GM18507 (cell line): Measurements from ENCODE around the gene PAPPA2.
A peak's percentile ranks its signal among the peaks of the same experiment; 100 is the strongest.
"Not testable (repeated sequence)": the region's sequence is repeated elsewhere in the genome, so short reads cannot be mapped to it uniquely, and the experiment has no call there.

ENCODE experiments used
- DNase-seq: peaks from one replicate; pipeline ENCODE4 v3.0.0; 2011; ENCODE audit warnings: low read depth; ENCODE audit not compliant: insufficient read length; ENCODE audit errors: extremely low spot score
- FAIRE-seq: peaks from 2 replicates; lab custom pipeline; 2011; peaks lifted over from hg19 to GRCh38; lab: Jason Lieb, UNC

Gene PAPPA2

DNA sequence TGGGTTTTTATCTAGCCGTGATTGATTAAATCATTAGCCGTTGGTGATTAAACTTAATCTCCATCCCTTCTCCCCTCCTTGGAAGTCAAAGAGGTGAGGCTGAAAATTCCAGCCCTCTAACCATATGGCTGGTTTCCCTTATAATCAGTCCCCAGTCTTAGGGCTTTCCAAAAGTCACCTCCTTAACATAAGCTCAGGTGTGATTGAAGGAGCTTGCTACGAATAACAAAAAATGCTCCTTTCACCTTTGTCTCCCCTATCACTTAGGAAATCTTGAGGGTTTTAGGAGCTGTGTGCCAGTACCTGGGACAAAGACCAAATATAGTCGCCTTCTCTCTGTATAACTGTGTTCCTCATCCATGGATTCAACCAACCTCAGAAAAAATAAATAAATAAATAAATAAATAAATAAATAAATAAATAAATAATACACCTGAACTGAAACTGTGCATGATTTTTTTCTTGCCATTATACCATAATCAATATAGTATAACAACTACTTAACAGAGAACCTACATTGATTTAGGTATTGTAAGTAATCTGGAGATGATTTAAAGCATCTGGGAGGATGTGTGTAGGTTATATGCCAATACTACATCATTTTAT lies 82.2 kb downstream of the PAPPA2 start:
- DNase-seq (no peak), FAIRE-seq (no peak)

GRCh38 chr1:176546825-176547224 lies 83.8 kb downstream of the PAPPA2 start:
- DNase-seq (no peak), FAIRE-seq (no peak)

DNA sequence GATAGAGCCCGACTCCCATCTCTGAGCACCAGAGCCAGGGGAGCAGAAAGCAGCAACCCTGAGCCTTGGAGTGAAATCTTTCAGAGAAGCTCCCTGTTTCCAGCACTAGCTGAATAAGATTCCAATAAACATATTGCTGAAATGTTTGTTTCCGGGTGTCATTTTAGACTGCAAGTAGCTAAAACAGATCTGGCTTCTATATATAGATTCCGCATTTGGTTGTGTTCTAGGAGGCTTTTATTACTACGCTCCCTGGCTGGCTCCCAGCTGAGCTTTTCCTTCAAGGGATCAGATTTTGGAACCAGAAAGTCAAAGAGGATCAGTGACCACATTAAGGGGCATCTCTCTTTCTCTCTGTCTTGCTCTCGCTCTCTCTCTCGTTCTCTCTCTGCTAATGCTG lies 88.2 kb downstream of the PAPPA2 start:
- FAIRE-seq, result no peak
- no peak for DNase-seq

- DNase-seq (no peak), FAIRE-seq (no peak)
Measured at GRCh38 chr1:176552217-176552991, 89.4 kb downstream of the PAPPA2 start.

- FAIRE-seq (no peak), DNase-seq (no peak)
Measured at GRCh38 chr1:176552999-176553398, 90.0 kb downstream of the PAPPA2 start.

DNA sequence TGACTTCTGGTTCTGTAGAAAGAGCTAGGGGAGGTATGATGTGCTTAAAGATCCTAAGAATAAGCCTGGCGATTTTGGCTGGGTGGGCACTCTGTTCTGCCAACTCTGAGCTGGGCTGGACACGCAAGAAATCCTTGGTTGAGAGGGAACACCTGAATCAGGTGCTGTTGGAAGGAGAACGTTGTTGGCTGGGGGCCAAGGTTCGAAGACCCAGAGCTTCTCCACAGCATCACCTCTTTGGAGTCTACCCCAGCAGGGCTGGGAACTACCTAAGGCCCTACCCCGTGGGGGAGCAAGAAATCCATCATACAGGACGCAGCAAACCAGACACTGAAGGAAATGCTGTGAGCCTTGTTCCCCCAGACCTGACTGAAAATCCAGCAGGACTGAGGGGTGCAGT lies 93.3 kb downstream of the PAPPA2 start:
- DNase-seq (no peak), FAIRE-seq (no peak)

DNA sequence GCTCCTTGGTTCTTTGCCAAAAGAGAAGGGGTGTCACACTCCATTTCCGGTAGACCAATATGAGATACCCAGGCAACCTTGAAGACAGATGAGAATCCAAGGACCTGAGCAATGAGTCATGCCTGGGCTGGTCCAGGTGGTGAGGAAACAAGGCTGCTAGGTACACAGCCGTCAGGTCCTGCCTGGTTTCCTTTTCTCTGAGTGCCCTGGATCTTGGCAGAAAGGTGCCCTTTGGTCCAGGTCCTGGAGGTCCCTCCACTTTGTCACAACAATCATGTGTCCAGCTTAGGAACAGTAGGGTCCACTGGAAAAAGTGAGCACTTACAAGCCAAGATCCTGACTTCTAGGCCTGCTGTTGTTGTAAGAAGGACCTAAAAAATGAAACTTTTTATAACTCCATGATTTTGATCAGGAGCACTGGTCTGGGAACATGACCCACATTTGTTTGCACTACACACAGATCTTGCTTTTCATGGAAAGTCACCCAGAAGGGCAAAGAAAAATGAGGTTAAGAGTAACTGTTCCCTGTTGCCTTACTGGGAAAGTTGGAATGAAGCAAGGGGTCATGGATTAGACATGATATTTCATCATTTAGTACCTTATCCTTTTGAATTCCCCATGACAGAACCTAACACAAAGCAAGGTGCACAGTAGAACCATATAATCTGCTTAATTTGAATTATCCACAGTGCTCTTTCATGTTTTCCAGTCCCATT lies 94.7 kb downstream of the PAPPA2 start:
- DNase-seq (no peak), FAIRE-seq (no peak)

DNA sequence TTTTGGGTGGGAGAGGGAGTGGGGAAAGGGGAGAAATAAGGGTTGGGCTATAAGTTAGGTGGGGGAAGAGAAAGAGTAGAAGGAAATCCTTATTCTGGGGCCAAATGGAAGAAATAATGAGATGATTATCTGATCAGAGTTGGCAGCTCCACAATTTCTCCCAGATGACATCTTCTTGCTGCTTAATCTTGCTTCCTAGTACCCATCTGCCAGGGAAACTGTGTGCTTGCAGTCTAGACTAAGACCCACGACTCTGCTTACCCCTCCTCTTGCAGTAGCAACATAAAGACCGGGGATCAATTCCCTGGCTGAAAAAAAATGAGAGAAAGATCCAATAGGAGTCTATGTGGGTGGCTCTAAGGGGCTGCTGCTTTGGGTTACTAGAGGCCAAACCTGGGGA lies 95.6 kb downstream of the PAPPA2 start:
- DNase-seq, result no peak
- FAIRE-seq, result no peak

GRCh38 chr1:176559474-176559873 lies 96.5 kb downstream of the PAPPA2 start:
- no peak for FAIRE-seq
- no peak for DNase-seq

DNA sequence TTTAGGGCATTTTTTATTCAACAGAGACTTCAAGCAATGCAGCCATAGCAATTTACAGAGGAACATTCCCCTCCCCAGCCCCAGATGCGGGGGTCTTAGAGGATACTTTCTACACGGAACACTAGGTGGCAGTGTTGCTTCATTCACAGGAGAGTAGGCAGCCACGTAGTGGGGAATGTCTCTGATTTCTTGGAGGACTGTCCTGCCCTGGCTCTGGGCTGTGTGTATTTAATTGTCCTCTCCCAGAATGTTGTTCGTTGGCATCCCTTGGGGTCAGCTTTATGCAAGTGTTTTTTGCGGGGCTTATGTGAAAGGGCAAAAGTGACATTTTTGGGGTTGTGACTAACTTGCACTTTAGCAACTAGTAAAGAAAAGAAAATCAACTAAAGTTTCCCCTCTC lies 96.9 kb downstream of the PAPPA2 start:
- peak; percentile 75 for FAIRE-seq
- DNase-seq, result peak; percentile 28

DNA sequence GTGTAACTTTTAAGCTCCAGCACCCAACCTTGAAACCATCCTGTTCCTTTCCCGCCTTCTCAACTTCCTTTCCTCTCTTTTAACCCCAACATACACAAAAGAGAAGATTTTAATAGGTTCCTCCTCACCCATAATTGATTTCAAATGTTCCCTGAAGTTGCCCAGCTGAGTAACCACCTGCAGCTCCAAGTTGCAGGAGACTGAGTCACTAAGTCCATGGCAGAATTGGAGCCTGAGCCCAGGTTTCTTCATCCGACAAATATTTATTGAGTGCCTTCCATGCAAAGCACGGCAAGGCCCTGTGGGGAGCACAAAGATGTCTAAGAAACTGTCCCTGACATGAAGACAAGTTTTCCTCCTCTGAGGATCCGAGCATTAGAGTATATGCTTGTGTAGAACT lies 97.7 kb downstream of the PAPPA2 start:
- FAIRE-seq, result no peak

DNA sequence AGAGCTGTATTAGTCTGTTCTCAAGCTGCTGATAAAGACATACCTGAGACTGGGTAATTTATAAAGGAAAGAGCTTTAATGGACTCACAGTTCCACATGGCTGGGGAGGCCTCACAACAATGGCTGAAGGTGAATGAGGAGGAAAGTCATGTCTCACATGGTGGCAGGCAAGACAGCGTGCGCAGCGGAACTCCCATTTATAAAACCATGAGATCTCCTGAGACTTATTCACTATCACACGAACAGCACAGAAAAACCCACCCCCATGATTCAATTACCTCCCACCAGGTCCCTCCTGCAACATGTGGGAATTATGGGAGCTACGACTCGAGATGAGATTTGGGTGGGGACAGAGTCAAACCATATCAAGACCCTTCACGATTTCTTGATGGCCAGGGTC lies 98.8 kb downstream of the PAPPA2 start:
- not testable (repeated sequence) for FAIRE-seq, DNase-seq

More for the DNA sequence above, 97.7 kb downstream of the PAPPA2 start:
- DNase-seq, result no peak

DNA sequence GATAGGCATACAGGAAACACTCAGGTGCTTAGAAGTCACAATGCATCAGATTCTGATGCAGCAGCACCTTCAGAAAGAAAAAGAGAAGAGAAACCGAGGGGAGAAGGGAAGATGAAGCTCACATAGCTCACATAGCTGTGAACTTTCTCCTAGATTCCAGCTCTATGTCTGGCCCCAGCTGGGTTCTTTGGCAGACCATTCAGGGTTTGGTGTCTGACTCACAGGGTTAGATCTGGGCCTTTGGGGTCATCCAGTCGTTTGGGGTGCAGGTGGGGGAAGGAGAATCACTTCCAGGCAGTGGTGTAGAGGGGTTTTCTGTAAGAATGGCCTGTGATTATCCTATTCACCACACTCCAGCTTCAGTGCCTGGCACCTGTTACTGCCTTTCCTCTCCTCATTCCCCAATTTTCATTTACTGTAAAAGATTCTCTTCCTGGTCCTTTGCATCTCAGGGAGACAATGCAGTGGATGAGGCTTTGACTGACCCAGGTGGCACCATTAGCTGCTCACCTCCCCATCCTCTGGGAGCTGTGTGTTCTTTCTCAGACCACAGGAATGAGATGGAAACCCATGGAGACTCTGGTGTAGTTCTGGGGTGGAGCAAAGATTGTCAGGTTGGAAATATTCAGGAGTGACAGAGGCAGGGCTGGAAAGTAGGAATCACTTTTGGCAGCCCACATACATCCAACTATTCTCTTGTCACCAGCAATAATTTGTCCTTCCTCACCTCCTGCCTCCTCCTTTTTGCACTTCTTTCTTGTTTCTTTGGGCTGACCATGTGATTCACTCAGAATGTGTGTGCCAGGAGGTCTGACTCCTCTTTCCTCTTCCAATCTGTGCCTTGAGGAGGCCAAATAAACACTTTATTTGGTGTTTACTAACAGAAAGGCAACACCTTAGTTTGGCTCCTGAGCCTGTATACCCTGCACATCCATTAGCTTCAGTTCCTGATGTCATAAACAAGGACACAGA lies 103.3 kb downstream of the PAPPA2 start:
- DNase-seq (no peak), FAIRE-seq (no peak)

GRCh38 chr1:176567190-176567794 lies 104.3 kb downstream of the PAPPA2 start:
- FAIRE-seq (no peak), DNase-seq (no peak)

- FAIRE-seq (no peak), DNase-seq (no peak)
Measured at GRCh38 chr1:176568185-176568584, 105.2 kb downstream of the PAPPA2 start.

GRCh38 chr1:176574756-176575155 lies 111.8 kb downstream of the PAPPA2 start:
- DNase-seq, result no peak
- FAIRE-seq, result no peak

GRCh38 chr1:176575991-176576390 lies 113.0 kb downstream of the PAPPA2 start:
- no peak for FAIRE-seq

DNA sequence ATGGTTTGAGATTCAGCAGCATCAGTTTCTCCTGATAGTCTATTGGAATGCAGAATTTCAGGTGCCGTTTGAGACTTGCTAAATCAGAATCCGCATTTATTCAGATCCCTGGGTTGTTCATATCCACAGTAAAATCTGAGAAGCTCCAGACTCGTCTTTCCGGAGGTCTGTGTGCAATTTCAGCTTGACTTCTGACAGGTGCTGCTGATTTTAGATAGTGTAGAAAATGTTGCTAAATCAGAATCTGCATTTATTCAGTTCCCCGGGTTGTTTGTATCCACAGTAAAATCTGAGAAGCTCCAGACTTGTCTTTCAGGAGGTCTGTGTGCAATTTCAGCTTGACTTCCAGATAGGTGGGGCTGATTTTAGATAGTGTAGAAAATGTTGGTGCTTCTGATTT lies 113.7 kb downstream of the PAPPA2 start:
- FAIRE-seq, result no peak

More at GRCh38 chr1:176575991-176576390, 113.0 kb downstream of the PAPPA2 start:
- no peak for DNase-seq

GRCh38 chr1:176577646-176578197 lies 114.7 kb downstream of the PAPPA2 start:
- DNase-seq (no peak), FAIRE-seq (no peak)

More for the DNA sequence above, 113.7 kb downstream of the PAPPA2 start:
- DNase-seq, result no peak
